Medulla oblongata (tissue), 1 donor: ENCODE results near the gene THY1.
"Not testable (repeated sequence)": the region's sequence is repeated elsewhere in the genome, so short reads cannot be mapped to it uniquely, and the experiment has no call there.

Source experiments
- DNase-seq: peaks from one replicate; pipeline ENCODE4 v3.0.0-alpha.2; 2015; ENCODE audit errors: extremely low spot score

The THY1 gene

GRCh38 chr11:119445850-119446249, 22.9 kb upstream of the THY1 start:
- no peak for DNase-seq

- DNase-seq = no peak
Observed at GRCh38 chr11:119445379-119445778, 22.4 kb upstream of the THY1 start.

GRCh38 chr11:119441898-119442243, 18.9 kb upstream of the THY1 start:
- no peak for DNase-seq

DNA sequence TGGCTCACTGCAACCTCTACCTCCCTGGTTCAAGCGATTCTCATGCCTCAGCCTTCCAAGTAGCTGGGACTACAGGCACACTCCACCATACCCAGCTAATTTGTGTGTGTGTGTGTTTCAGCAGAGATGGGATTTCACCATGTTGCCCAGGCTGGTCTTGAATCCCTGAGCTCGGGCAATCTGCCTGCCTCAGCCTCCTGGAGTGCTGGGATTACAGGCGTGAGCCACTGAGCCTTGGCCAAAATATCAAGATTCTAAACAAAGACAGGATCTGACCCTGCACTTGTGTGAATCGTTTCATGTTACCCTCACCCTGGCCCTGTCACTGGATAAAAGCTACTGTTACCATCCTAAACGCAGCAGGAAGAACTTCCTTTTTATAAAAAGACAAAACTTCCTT, 15.6 kb upstream of the THY1 start:
- no peak for DNase-seq

DNA sequence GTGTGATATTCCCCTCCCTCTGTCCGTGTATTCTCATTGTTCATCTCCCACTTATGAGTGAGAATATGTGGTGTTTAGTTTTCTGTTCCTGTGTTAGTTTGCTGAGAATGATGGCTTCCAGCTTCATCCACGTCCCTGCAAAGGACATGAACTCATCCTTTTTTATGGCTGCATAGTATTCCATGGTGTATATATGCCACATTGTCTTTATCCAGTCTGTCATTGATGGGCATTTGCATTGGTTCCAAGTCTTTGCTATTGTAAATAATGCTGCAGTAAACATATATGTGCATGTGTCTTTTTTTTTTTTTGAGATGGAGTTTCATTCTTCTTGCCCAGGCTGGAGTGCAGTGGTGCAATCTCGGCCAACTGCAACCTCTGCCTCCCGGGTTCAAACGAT, 14.5 kb upstream of the THY1 start:
- DNase-seq = not testable (repeated sequence)

GRCh38 chr11:119436711-119437110, 13.7 kb upstream of the THY1 start:
- DNase-seq = no peak

GRCh38 chr11:119436093-119436492, 13.1 kb upstream of the THY1 start:
- no peak for DNase-seq

- DNase-seq = no peak
Observed at GRCh38 chr11:119434591-119435330, 11.8 kb upstream of the THY1 start.

DNA sequence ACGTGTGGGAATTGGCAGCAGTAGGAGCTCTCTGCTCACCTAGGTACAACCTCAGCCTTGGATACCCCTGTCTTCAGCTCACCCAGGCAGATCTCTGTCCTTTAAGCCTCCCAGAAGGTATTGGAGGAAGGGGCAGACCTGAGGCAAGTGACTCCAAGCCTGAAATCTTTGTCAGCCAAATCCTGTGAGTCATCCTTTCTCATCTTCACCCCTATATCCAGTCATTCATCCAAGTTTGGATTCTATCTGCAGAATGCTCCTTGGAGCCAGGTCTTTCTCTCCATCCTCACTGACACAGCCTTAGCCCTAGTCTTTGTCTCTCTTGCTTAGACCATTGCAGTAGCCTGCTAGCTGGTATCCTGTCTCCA, 10.4 kb upstream of the THY1 start:
- DNase-seq = no peak

DNA sequence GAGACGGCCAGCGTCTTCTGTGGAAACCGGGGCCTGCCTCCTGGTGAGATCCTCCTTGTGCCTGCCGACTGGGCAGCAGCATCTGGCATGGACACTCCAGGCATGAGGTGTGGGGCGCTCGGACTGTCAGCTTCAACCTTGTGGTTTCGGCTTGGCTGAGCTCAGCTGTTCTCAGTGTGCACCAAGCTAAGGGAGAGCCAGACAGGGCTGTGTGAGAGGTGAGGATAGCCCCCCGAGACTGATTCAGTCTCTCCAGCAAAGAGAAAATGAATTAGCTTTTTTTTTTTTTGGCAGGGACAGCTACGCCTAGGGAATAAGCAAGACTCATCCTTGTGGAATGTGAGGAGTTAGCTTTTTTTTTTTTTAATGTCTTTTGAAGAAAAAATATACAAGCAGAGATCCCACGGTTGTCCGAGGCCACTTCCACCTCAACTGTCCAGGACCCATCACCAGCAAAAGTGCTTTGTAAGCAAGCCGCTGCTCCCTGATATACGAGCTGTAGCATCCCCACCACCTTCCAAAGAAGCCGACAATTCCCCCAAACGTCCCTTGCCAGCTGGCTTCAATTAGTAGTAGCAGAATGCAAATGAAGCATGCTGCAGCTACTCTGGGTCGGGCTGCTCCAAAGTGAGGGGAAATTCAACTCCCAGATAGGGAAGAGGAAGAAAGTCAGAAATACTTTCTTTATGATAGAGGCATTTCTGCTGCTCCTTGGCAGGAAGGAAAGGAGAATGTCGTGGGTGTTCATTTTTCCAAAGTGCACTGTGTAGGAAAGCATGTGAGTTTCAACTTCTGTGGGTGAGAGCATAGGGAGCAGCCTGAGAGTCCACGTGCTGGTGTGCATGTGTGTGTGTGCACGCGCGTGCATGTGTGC, 9.7 kb upstream of the THY1 start:
- DNase-seq = no peak

GRCh38 chr11:119431523-119431922, 8.6 kb upstream of the THY1 start:
- DNase-seq = no peak

GRCh38 chr11:119427279-119427678, 4.3 kb upstream of the THY1 start:
- DNase-seq = no peak

DNA sequence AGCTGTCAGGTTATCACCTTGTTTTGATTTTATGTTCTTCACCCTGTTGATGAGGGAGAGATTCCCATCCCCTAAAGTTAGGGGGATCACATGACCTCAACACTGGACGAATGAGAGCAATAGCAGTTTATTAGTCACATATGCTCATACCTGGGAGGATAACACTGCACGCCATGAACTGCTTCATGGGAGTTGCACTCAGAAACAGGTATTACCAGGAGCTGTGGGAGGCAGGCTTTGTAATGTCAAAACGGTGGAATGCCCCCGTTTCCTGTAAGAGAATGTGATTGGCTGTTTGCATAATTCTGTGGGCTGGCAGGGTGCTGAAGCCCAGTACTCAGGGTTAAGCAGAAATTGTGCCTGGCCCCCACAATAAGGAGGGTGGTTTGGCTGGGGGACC, 3.2 kb upstream of the THY1 start:
- no peak for DNase-seq

- DNase-seq = no peak
Observed at GRCh38 chr11:119424775-119425174, 1.8 kb upstream of the THY1 start.

- no peak for DNase-seq
Observed at GRCh38 chr11:119424276-119424675, 1.3 kb upstream of the THY1 start.

DNA sequence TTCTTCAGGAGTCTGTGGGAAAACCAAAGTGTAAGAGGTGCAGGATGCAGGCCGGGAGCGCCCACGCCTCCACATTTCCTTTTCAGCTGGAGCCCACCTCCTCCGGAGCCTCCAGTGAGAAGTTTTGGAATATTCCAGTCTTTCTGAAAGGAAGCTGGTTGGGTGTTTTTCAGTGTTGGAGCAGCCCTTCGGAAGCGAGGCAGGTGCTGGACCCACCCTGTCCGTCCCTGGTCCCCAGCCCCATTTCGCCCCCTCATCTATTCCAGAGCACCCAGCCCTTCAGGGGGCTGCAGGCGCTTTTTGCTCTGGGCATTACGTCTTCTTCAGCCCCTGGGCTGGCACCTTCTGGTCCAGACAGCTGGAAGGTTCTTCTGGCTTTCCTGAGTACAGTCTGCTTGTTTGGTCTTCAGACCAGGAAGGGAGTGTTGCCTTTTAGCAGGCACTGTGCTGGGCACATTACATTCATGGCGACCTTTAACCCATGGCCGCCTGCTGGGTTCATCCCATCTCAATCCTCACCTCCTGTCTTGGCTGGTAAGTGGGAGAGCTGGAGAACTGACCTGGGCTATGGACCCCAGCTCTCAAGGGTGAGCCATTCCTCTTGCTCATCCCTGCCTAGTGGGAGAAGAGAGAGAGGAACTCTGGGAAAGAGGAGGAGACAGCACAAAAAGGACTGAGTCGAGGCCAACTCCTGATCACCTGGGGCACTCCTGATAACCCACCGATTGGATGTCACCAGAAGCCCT, 710 bp upstream of the THY1 start:
- DNase-seq = no peak

GRCh38 chr11:119421941-119422808, 797 bp downstream of the THY1 start:
- peak; percentile 42 for DNase-seq

- DNase-seq = no peak
Observed at GRCh38 chr11:119421351-119421750, 1.6 kb downstream of the THY1 start.

- DNase-seq = no peak
Observed at GRCh38 chr11:119420631-119421030, 2.3 kb downstream of the THY1 start.

DNA sequence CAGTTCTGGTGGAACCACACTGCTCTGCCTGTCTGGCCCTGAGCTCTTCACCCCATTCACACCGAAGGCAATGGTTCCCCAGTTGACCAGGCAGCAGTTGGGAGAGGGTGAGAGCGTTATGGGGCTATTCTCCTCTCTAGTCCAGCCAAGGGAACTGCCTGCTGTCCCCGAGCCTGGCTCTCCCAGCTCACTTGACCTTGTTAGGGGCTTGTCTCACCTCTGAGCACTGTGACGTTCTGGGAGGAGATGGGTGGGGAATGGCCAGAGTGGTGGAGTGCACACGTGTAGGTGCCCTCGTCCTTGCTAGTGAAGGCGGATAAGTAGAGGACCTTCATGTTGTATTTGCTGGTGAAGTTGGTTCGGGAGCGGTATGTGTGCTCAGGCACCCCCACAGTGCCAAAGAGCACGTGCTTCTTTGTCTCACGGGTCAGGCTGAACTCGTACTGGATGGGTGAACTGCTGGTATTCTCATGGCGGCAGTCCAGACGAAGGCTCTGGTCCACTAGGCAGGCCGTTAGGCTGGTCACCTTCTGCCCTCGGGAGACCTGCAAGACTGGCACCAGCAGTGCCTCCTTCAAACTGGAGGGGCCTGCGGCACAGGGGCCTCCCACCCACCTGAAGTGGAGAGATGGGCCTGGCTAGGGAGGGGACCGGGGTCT, 3.0 kb downstream of the THY1 start:
- no peak for DNase-seq

- no peak for DNase-seq
Observed at GRCh38 chr11:119419246-119419645, 3.7 kb downstream of the THY1 start.
